ENCODE results near the gene WNK1.

GRCh38 chr12:948238-948637, 195.9 kb downstream of the WNK1 start:
- no peak for TF ChIP-seq EZH2 (IDR thresholded peaks at IDR 0.05; ENCODE audit: insufficient read depth, low read length)
- no peak for TF ChIP-seq CTCF (IDR thresholded peaks at IDR 0.05; ENCODE audit: insufficient read depth, low read depth, low read length)

All from astrocyte (in vitro differentiated cells and primary cell).